Left ventricle myocardium inferior (tissue), 1 donor: ENCODE measurements around the gene IKZF3. TPM values are rescaled to one million over a fixed set of nuclear protein-coding genes. Genes with fewer than 3 reads are reported as not detected.
"Not testable (repeated sequence)": the region's sequence is repeated elsewhere in the genome, so short reads cannot be mapped to it uniquely, and the experiment has no call there.

Experiments
- DNase-seq: peaks from one replicate; pipeline ENCODE4 v3.0.0-alpha.2; 2020
- H3K27ac ChIP-seq: fragments of 200-600 bp; replicated peaks from 2 replicates; pipeline ENCODE4 v1.8.0; 2021
- H3K27me3 ChIP-seq: fragments of 200-600 bp; 2 replicates; pipeline ENCODE4 v1.8.0; 2021; ENCODE audit warnings: low read depth
- H3K36me3 ChIP-seq: fragments of 200-600 bp; 2 replicates; pipeline ENCODE4 v1.8.0; 2021
- H3K4me1 ChIP-seq: fragments of 200-600 bp; 2 replicates; pipeline ENCODE4 v1.8.0; 2021
- H3K4me3 ChIP-seq: fragments of 200-600 bp; 2 replicates; pipeline ENCODE4 v1.8.0; 2021; ENCODE audit warnings: mild to moderate bottlenecking, moderate library complexity
- H3K9me3 ChIP-seq: fragments of 200-600 bp; replicated peaks from 2 replicates; pipeline ENCODE4 v1.8.0; 2021
- intact Hi-C: fragments of 100-400 bp; cut with micrococcal nuclease; formaldehyde crosslinking; loops from one replicate; pipeline ENCODE4 v1.11.0; 2022
- total RNA-seq: library from RNA; stranded (reverse); fragmentation: NEBNext Ultra II Directional; extraction: Animal tissue kit (Norgen Biotek cat#: 25700); gene quantifications from one replicate; pipeline ENCODE4 v1.2.1, GENCODE V29; 2021
- TF ChIP-seq, protein P1 (sequence below): fragments of 200-600 bp; IDR thresholded peaks from 2 replicates; pipeline ENCODE4 v1.8.0; 2021; ENCODE audit warnings: antibody characterized with exemption, mild to moderate bottlenecking, borderline replicate concordance
- donor health status: DM: no; HTN: yes; CAD: no; lungs with severe emphysema.

IKZF3 gene
- total RNA-seq, 1 donor from 2014 or later, result 0.16 TPM

DNA sequence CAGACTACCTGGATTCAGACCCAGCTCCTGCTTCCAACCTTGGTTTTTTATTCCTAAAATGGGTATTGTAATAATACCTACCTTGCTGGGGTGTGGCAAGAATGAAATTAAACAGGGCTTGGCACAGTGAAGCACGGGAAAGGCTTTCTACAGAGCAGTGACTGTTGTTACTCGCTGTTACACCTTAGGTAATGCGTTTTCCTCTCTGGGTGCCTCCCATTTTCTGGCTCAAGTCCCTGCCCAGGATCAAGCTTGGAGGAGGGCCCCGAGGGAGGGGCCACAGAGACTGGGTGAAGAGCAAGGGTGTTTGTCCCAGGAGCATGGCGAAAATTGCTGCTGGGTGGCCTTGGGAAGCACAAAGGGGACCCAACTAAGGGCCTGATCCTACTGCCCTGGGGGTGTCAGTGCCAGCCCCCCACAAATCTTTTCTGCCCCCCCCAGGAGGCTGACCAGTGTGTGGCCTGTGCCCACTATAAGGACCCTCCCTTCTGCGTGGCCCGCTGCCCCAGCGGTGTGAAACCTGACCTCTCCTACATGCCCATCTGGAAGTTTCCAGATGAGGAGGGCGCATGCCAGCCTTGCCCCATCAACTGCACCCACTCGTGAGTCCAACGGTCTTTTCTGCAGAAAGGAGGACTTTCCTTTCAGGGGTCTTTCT, 147.1 kb downstream of the IKZF3 start:
- intact Hi-C loops, result no loop called here
- Histone ChIP-seq H3K9me3 (no peaks in the 10 kb centered on the region), H3K27me3 (no peaks in the 10 kb centered on the region), H3K4me1 (peaks cover 21% of the 10 kb centered on the region), H3K4me3 (peak overlapping the region; percentile 9), H3K36me3 (peaks cover 70% of the 10 kb centered on the region), H3K27ac (peak overlapping the region; percentile 72)
- no peak for DNase-seq
- TF ChIP-seq, protein P1, sequence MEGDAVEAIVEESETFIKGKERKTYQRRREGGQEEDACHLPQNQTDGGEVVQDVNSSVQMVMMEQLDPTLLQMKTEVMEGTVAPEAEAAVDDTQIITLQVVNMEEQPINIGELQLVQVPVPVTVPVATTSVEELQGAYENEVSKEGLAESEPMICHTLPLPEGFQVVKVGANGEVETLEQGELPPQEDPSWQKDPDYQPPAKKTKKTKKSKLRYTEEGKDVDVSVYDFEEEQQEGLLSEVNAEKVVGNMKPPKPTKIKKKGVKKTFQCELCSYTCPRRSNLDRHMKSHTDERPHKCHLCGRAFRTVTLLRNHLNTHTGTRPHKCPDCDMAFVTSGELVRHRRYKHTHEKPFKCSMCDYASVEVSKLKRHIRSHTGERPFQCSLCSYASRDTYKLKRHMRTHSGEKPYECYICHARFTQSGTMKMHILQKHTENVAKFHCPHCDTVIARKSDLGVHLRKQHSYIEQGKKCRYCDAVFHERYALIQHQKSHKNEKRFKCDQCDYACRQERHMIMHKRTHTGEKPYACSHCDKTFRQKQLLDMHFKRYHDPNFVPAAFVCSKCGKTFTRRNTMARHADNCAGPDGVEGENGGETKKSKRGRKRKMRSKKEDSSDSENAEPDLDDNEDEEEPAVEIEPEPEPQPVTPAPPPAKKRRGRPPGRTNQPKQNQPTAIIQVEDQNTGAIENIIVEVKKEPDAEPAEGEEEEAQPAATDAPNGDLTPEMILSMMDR, result no peak

DNA sequence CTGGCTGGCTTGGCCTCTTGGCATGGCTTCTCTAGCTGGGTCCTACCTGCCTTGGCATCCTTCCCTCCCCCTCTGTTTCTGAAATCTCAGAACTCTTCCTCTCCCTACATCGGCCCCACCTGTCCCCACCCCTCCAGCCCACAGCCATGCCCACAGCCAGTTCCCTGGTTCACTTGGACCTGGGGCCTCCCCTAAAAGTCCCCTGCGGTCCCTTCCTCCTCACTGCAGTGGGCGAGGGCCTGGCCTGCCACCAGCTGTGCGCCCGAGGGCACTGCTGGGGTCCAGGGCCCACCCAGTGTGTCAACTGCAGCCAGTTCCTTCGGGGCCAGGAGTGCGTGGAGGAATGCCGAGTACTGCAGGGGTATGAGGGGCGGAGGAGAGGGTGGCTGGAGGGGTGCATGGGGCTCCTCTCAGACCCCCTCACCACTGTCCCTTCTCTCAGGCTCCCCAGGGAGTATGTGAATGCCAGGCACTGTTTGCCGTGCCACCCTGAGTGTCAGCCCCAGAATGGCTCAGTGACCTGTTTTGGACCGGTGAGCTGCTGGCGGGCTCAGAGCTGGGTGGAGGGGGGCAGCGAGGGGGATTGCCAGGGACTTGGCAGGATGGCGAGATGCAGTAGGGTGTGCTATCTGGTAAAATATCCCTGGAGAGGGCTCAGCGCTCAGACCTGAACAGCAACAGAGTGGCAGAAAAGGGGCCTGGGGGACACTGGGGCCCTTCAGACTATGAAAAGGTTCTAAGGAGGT, 147.9 kb downstream of the IKZF3 start:
- TF ChIP-seq, protein P1, result no peak
- Histone ChIP-seq H3K27me3 (no peaks in the 10 kb centered on the region), H3K4me1 (peaks cover 21% of the 10 kb centered on the region), H3K36me3 (peaks cover 78% of the 10 kb centered on the region), H3K27ac (peak overlapping the region; percentile 72), H3K9me3 (no peaks in the 10 kb centered on the region), H3K4me3 (peak overlapping the region; percentile 9)
- intact Hi-C loops, result no loop called here
- DNase-seq, result peak; percentile 42

DNA sequence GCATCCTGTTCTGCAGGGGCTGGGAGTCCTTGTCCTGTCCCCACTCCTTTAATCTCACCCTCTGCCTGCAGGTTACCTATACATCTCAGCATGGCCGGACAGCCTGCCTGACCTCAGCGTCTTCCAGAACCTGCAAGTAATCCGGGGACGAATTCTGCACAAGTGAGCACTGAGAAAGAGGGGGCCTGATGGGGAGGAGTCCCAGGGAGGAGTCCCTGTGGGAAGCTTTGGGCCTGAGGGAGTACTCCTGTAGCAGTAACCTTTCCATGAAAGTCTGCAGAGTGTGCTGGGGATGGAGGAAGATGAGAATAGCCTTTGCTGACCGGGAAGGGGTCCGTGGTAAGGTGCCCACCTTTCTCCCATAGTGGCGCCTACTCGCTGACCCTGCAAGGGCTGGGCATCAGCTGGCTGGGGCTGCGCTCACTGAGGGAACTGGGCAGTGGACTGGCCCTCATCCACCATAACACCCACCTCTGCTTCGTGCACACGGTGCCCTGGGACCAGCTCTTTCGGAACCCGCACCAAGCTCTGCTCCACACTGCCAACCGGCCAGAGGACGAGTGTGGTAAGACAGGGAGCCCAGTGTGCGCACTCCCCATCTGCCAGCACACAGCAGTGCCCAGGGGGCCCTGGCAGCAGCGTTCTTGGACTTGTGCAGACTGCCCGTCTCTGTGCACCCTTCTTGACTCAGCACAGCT, 148.6 kb downstream of the IKZF3 start:
- DNase-seq, result no peak
- intact Hi-C loops, result no loop called here
- Histone ChIP-seq H3K27ac (peak overlapping the region; percentile 72), H3K36me3 (peaks cover 81% of the 10 kb centered on the region), H3K27me3 (no peaks in the 10 kb centered on the region), H3K9me3 (no peaks in the 10 kb centered on the region), H3K4me3 (no peak overlapping the region), H3K4me1 (peaks cover 21% of the 10 kb centered on the region)
- TF ChIP-seq, protein P1, result no peak

DNA sequence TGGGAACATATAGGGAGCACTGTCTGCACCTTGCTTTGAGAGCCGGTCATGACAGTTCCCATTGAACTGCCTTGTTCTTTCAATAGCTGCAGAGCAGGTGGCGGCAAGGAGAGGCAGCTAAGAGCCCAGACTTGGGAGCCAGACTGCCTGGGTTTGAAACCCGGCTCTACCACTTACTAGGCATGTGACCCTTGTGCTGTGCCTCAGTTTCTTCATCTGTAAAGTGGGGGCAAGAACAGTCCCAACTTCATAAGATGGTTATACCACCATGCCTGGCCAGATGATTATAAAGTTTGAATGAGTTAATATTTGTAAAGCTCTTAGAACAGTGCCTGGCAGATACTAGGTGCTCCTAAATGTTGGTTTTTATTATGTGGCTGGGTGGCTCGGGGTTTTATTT, 149.9 kb downstream of the IKZF3 start:
- Histone ChIP-seq H3K27me3 (no peaks in the 10 kb centered on the region), H3K36me3 (peaks cover 84% of the 10 kb centered on the region), H3K27ac (no peak overlapping the region), H3K9me3 (no peaks in the 10 kb centered on the region), H3K4me3 (no peak overlapping the region), H3K4me1 (peaks cover 21% of the 10 kb centered on the region)
- TF ChIP-seq, protein P1, result no peak
- intact Hi-C loops, result no loop called here
- DNase-seq, result no peak

DNA sequence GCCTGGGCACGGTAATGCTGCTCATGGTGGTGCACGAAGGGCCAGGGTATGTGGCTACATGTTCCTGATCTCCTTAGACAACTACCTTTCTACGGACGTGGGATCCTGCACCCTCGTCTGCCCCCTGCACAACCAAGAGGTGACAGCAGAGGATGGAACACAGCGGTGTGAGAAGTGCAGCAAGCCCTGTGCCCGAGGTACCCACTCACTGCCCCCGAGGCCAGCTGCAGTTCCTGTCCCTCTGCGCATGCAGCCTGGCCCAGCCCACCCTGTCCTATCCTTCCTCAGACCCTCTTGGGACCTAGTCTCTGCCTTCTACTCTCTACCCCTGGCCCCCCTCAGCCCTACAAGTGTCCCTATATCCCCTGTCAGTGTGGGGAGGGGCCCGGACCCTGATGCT, 152.3 kb downstream of the IKZF3 start:
- TF ChIP-seq, protein P1, result no peak
- Histone ChIP-seq H3K4me1 (peaks cover 20% of the 10 kb centered on the region), H3K9me3 (no peaks in the 10 kb centered on the region), H3K27me3 (no peaks in the 10 kb centered on the region), H3K36me3 (peaks cover 96% of the 10 kb centered on the region), H3K4me3 (no peak overlapping the region), H3K27ac (no peak overlapping the region)
- DNase-seq, result no peak
- intact Hi-C loops, result no loop called here

DNA sequence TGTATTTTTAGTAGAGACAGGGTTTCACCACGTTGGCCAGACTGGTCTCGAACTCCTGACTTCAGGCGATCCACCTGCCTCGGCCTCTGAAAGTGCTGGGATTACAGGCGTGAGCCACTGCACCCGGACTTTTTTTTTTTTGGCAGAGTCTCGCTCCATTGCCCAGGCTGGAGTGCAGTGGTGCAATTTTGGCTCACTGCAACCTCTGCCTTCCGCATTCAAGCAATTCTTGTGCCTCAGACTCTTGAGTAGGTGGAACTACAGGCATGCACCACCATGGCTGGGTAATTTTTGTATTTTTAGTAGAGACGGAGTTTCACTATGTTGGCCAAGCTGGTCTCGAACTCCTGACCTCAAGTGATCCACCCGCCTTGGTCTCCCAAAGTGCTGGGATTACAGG, 153.0 kb downstream of the IKZF3 start:
- DNase-seq, intact Hi-C loops: not testable (repeated sequence)

More for the DNA sequence above, 153.0 kb downstream of the IKZF3 start:
- not testable (repeated sequence) for H3K9me3 ChIP-seq, H3K4me3 ChIP-seq, H3K27ac ChIP-seq, H3K27me3 ChIP-seq
- Histone ChIP-seq H3K36me3 (peaks cover 92% of the 10 kb centered on the region), H3K4me1 (peaks cover 20% of the 10 kb centered on the region)
